ENCODE data around the gene XKR7.

GRCh38 chr20:31956556-31957526, 11.1 kb upstream of the XKR7 start:
- no peak for TF ChIP-seq EZH2 (IDR thresholded peaks at IDR 0.05; ENCODE audit: borderline replicate concordance, insufficient read depth, low read depth, low read length, poor library complexity, severe bottlenecking)
- no peak for TF ChIP-seq CTCF (IDR thresholded peaks at IDR 0.05)

Data from B cell (primary cell).